AG20443 (cell line): ENCODE measurements around the gene SLC30A5.
"Not testable (repeated sequence)": the region's sequence is repeated elsewhere in the genome, so short reads cannot be mapped to it uniquely, and the experiment has no call there.

Experiments
- DNase-seq: peaks from one replicate; pipeline ENCODE4 v3.0.0; 2012; ENCODE audit warnings: low spot score, mixed read lengths

Gene SLC30A5

GRCh38 chr5:69093771-69094482 lies at the start of gene SLC30A5:
TSS of gene SLC30A5 (plus strand) at chr5:69094014. CDS start at chr5:69094256, 242 bp downstream.
- peak; percentile 100 for DNase-seq

DNA sequence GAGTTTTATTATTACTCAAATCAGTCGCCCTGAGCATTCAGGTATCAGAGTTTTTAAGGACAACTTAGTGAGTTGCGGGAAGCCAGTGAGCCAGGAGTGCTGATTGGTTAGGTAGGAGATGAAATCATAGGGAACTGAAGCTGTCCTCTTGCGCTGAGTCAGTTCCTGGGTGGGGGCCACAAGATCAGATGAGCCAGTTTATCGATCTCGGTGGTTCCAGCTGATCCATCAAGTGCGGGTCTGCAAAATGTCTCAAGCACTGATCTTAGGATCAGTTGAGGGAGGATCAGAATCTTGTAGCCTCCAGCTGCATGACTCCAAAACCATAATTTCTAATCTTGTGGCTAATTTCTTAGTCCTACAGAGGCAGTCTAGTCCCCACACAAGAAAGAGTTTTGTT lies 48.6 kb upstream of the SLC30A5 start:
- not testable (repeated sequence) for DNase-seq

- DNase-seq, result no peak
Measured at GRCh38 chr5:69046375-69046957, 47.3 kb upstream of the SLC30A5 start.

DNA sequence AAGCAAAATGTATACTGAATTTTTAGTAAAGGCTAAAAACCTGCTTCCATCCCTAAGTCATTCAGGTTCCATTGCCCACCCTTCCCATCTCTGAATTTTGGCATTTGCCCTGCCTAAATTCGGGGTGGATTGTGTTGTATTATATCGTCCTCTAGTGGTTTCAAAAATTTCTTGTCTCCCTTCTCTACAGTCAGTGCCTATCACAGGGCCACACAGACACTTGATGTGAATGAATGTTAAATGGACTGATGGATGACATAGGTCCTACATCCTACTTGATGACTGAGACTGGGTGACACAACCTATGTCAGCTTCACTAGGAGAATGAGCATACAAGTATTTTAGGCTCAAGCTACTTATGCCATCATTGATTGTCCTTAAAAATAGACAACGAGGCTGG lies 45.6 kb upstream of the SLC30A5 start:
- no peak for DNase-seq

- no peak for DNase-seq
Measured at GRCh38 chr5:69049151-69049550, 44.7 kb upstream of the SLC30A5 start.

GRCh38 chr5:69049796-69050195 lies 44.0 kb upstream of the SLC30A5 start:
- no peak for DNase-seq

- no peak for DNase-seq
Measured at GRCh38 chr5:69050214-69050613, 43.6 kb upstream of the SLC30A5 start.

DNA sequence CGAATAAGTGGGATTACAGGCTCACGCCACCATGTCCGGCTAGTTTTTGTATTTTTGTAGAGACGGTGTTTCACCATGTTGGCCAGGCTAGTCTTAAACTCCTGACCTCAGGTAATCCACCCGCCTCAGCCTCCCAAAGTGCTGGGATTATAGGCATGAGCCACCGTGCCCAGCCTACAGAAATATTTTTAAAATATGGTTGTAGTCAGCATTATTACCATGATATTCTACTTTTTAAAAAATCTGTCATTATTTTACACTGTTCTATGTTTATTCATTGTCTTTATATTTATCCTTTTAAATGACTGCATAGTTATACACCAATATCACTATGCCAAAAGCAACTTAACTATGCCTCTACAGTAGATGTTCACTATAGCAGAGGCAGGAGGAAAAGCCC lies 41.6 kb upstream of the SLC30A5 start:
- DNase-seq, result no peak

DNA sequence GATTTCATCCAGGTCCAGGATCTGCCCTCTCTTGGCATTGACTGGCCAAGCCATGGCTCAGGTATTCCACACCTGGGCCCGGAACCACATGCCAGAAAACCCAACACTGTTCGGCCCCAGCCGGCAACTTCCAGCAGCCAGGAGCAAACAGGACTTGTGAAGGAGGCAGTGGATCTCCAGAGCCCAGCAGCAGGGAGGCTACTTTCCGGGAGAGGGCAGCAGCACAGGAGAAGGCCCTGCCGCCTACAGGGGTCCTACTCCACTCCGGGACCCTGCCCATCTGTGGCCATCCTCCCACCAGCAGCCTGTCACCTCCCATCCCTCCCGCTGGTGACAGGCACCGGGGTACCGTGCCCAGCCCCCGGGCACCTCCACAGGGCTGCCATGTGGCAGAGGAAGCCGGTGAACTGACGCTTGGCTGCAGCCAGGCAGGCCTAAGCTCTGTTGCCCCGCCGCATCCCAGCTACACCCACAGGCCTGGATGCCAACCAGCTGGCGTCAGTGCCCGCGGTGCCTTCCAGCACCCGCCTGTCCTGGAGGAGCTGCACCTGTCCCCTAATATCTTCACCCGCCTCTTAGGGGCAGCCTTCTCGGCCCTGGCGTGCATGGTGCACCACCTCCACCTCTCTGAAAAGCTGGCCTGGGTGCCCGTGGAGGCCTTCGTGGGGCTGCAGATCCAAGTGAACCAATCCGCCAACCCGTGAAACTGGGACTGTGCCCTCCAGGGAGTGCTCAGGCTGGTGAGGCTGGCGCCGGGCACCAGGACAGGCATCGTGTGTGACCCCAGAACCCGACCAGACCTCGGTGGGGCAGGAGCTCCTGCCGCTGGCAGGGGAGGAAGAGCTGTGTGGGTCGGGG lies 18.9 kb upstream of the SLC30A5 start:
- no peak for DNase-seq

- no peak for DNase-seq
Measured at GRCh38 chr5:69075522-69076179, 18.2 kb upstream of the SLC30A5 start.

DNA sequence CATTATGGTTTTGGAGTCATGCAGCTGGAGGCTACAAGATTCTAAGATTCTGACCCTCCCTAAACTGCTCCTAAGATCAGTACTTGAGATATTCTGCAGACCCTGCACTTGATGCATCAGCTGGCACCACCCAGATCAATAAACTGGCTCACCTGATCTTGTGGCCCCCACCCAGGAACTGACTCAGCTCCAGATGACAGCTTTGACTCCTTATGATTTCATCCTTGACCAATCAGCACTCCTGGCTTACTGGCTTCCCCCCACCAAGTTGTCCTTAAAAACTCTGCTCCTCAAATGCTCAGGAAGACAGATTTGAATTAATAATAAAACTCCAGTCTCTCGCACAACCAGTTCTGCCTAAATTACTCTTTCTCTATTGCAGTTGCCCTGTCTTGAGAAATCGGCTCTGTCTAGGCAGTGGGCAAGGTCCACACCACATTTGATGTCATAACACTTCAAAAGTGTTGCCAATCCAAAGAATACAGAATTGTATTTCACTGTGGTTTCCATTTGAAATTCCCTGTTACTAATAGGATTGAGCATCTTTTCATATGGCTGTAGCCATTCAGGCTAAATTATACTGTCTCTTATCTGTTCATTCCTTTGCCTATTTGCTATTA lies 14.8 kb upstream of the SLC30A5 start:
- DNase-seq, result no peak

DNA sequence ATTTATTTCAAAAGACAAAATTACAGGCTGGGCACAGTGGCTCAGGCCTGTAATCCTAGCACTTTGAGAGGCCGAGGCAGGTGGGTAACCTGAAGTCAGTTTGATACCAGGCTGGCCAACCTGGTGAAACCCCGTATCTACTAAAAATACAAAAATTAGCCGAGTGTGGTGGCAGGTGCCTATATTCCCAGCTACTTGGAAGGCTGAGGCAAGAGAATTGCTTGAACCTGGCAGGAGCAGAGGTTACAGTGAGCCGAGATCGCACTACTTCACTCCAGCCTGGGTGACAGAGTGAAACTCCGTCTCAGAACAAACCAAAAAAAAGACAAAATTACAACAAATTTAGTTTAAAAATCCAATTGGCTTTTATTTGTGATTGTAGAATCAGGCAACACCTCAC lies 14.3 kb upstream of the SLC30A5 start:
- DNase-seq, result no peak

DNA sequence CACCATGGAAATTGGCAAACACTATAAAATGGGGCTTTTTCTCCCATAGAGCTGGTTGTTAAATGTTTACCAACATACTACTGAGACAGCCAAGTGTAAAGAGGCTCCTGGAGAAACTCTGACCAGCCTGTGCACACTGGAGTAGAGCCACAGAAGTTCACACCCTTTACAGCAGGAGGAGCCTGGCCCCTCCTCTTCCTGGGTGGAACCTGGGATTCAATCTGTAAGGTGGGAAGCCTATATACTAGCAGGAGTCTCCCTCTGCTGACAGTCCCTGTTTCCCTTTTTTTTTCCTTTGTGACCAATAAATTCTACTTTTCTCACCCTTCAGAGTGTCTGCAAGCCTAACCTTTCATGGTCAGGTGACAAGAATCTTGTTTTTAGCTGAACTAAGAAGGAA lies 10.4 kb upstream of the SLC30A5 start:
- DNase-seq, result no peak

- no peak for DNase-seq
Measured at GRCh38 chr5:69084195-69084594, 9.6 kb upstream of the SLC30A5 start.

DNA sequence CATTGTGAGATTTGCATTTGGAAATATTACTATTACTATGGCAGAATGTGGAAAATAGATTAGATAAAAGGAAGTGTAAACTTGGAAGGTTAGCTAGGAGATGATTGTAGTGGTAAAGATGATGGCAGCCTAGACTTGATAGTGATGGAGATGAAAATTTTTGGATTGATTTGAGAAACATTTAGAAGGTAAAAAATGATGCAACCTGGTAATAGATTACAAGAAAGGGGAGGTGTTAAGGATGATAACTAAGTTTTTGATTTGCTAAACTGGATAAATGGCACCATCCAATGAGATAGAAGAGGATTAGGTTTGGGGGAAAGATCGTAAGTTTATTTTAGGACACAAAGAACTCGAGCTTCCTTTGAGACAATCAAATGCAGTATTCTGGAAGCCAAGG lies 8.9 kb upstream of the SLC30A5 start:
- no peak for DNase-seq

DNA sequence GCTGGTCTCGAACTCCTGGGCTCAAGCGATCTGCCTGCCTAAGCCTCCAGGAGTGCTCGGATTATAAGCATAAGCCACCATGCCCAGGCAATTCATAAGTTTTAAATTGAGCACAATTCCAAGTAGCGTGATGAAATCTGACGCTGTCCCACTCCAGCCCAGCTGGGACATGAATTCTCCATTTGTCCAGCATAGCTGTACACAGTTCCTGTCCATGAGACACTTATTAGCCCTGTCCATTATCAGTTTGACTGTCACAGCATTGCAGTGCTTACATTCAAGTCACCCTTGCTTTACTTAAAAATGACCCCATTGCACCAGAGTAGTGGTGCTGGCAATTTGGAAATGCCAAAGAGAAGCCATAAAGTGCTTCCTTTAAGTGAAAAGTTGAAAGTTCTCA lies 7.6 kb upstream of the SLC30A5 start:
- DNase-seq, result no peak

GRCh38 chr5:69088006-69088405 lies 5.8 kb upstream of the SLC30A5 start:
- not testable (repeated sequence) for DNase-seq

GRCh38 chr5:69090158-69090557 lies 3.7 kb upstream of the SLC30A5 start:
- DNase-seq, result no peak

GRCh38 chr5:69091771-69092170 lies 2.0 kb upstream of the SLC30A5 start:
- no peak for DNase-seq

GRCh38 chr5:69092969-69093368 lies 845 bp upstream of the SLC30A5 start:
- no peak for DNase-seq

GRCh38 chr5:69099302-69099701 lies 5.5 kb downstream of the SLC30A5 start:
- DNase-seq, result no peak

GRCh38 chr5:69103521-69103920 lies 9.7 kb downstream of the SLC30A5 start:
- no peak for DNase-seq
